ENCODE data around the gene MIF4GD. TPM values are rescaled to one million over a fixed set of nuclear protein-coding genes. Genes with fewer than 3 reads are reported as not detected.

Gene MIF4GD
- total and polyA plus RNA-seq, 10 of the 15 experiments (the other 5 are each of a cell fraction or from before 2014, with no cell fraction given), result 22.8 to 96.2 (median 60.1) TPM

GRCh38 chr17:75308732-75309629, 38.0 kb upstream of the MIF4GD start:
- ChIA-PET CTCF (interaction anchor here (1.0 kb wide), 1 partner anchor 14 kb away, joined by 5 read pairs; no protein-coding TSS in a partner anchor), SMC1A (ENCODE audit: uncharacterized antibody, unreplicated experiment) (interaction anchor here (1.1 to 1.2 kb wide), 2 partner anchors 9 to 11 kb away, joined by 3 read pairs; no protein-coding TSS in a partner anchor), POLR2A (interaction anchor here (1.2 to 14.5 kb wide), 2 partner anchors 9 to 227 kb away, joined by 3 to 255 read pairs; no protein-coding TSS in a partner anchor), RAD21 (ENCODE audit: unreplicated experiment) (interaction anchor here (1.2 kb wide), 1 partner anchor 12 kb away, joined by 3 read pairs; no protein-coding TSS in a partner anchor)
- H3K4me3 ChIP-seq, result no peak overlapping the region
- H2AFZ ChIP-seq (ENCODE audit: control insufficient read depth, low read depth, low read length), result no peak overlapping the region
- H3K4me1 ChIP-seq (ENCODE audit: control insufficient read depth, insufficient read depth, low read length), result peaks cover 17% of the 10 kb centered on the region
- no peak for TF ChIP-seq ZBTB4 (CRISPR knock-in tag; IDR thresholded peaks at IDR 0.05)
- H4K20me1 ChIP-seq (ENCODE audit: control insufficient read depth, insufficient read depth), result no peaks in the 10 kb centered on the region
- H3K9ac ChIP-seq (ENCODE audit: control insufficient read depth, insufficient read depth, low read length), result no peak overlapping the region
- BruUV-seq (replicated peaks), result no TSS peak
- no peak overlapping the region for H3K4me2 ChIP-seq (ENCODE audit: control insufficient read depth, insufficient read depth)
- FAIRE-seq (no peak), ATAC-seq (no peak), DNase-seq (ENCODE audit: low read depth, low spot score) (no peak)
- H3K27me3 ChIP-seq (replicated peaks in 1 of 2; ENCODE audit: control insufficient read depth in 2 of 2, insufficient read depth in 2 of 2, low read length in 1 of 2), result no peaks in the 10 kb centered on the region
- no peaks in the 10 kb centered on the region for H3K36me3 ChIP-seq (ENCODE audit: control insufficient read depth in 2 of 2, insufficient read depth in 2 of 2, low read length in 1 of 2)
- no peaks in the 10 kb centered on the region for H3K79me2 ChIP-seq (ENCODE audit: control insufficient read depth, insufficient read depth, low read length)
- 86% methylated on average over 20 of the region's 20 CpGs for WGBS (ENCODE audit: insufficient coverage, insufficient replicate concordance, low lambda C conversion rate, missing lambda C conversion rate)
- intact Hi-C loops (cut with micrococcal nuclease; ENCODE audit: unreplicated experiment), result no loop called here
- H3K9me3 ChIP-seq (replicated peaks; ENCODE audit: control insufficient read depth, insufficient read depth, low read length), result no peaks in the 10 kb centered on the region
- in situ Hi-C loops (cut with MboI), result no loop called here
- no peak overlapping the region for H3K27ac ChIP-seq (ENCODE audit: control insufficient read depth, insufficient read depth)
